K562 (cell line): ENCODE measurements around the gene APOM.

Experiments
- CC2D1A ChIP-seq: fragments of 450-650 bp; IDR thresholded peaks from 2 replicates; pipeline ENCODE4 v1.6.1; 2017; ENCODE audit warnings: mild to moderate bottlenecking
- CTCF ChIP-seq, 3 experiments: IDR thresholded peaks in 2 of 3; conservative IDR thresholded peaks in 1 of 3; 2 replicates each; pipeline ENCODE4 v1.5.1; 2011 to 2012; ENCODE audit warnings: low read length in 3 of 3, mild to moderate bottlenecking in 3 of 3, control low read depth in 2 of 3, improper control_type of control experiment in 1 of 3, inconsistent platforms in 1 of 3, low read depth in 1 of 3, mixed read lengths in 1 of 3, moderate library complexity in 1 of 3; ENCODE audit not compliant: insufficient read depth in 2 of 3
- GABPA ChIP-seq: fragments of 200-800 bp; sonication (Bioruptor generic); conservative IDR thresholded peaks from 2 replicates; pipeline ENCODE4 v1.6.1; 2016; ENCODE audit warnings: low read depth, missing genetic modification characterization, missing compliant biosample characterization
- KLF1 ChIP-seq: fragments of 450-650 bp; IDR thresholded peaks from 2 replicates; pipeline ENCODE4 v1.6.1; 2016; ENCODE audit warnings: missing genetic modification characterization, missing compliant biosample characterization
- NFIC ChIP-seq: fragments of 450-650 bp; IDR thresholded peaks from 2 replicates; pipeline ENCODE4 v1.6.1; 2017; ENCODE audit warnings: mild to moderate bottlenecking, inconsistent platforms
- PATZ1 ChIP-seq: fragments of 250-450 bp; sonication (Bioruptor Pico); IDR thresholded peaks from 2 replicates; pipeline ENCODE4 v1.5.0; 2020; ENCODE audit warnings: mild to moderate bottlenecking, borderline replicate concordance
- POLR2A ChIP-seq: fragments of 450-650 bp; conservative IDR thresholded peaks from 2 replicates; pipeline ENCODE4 v1.6.1; 2016

- TF ChIP-seq NFIC (no peak), KLF1 (tag) (0 out of 2 replicates have a peak, but pooled peaks have one; percentile 48), CTCF (IDR thresholded peaks at IDR 0.05 in 2 of 3, conservative IDR thresholded peaks at IDR 0.05 in 1 of 3; ENCODE audit: insufficient read depth in 2 of 3, low read depth in 1 of 3, low read length in 3 of 3) (peak; percentile 96 to 99 (median 99)), POLR2A (no peak), GABPA (tag) (no peak), PATZ1 (CRISPR knock-in tag) (no peak), CC2D1A (peak; percentile 95)
Observed at GRCh38 chr6:31680226-31681134, 24.8 kb downstream of the APOM start, which contains the start of gene LY6G5C.
